Activated T-cell treated with anti-CD3 and anti-CD28 coated beads for 24 hours (primary cell): ENCODE data around the gene YARS2.
A peak's percentile ranks its signal among the peaks of the same experiment; 100 is the strongest.

Experiments used
- DNase-seq: peaks from one replicate; pipeline ENCODE4 v3.0.0-alpha.2; 2020; ENCODE audit warnings: low read depth

YARS2 gene

GRCh38 chr12:32755654-32756475 is at the start of gene YARS2:
Gene YARS2 (minus strand): TSS chr12:32755897. CDS start chr12:32755874, 23 bp downstream.
- peak; percentile 89 for DNase-seq

GRCh38 chr12:32804301-32804700 is 48.6 kb upstream of the YARS2 start:
- DNase-seq: no peak

GRCh38 chr12:32801269-32801980 is 45.7 kb upstream of the YARS2 start:
- DNase-seq: no peak

GRCh38 chr12:32794281-32794680 is 38.6 kb upstream of the YARS2 start:
- DNase-seq: no peak

GRCh38 chr12:32789916-32790315 is 34.2 kb upstream of the YARS2 start:
- DNase-seq: no peak

GRCh38 chr12:32789446-32789845 is 33.7 kb upstream of the YARS2 start:
- DNase-seq: no peak

- no peak for DNase-seq
Observed at GRCh38 chr12:32788405-32788804, 32.7 kb upstream of the YARS2 start.

- no peak for DNase-seq
Observed at GRCh38 chr12:32785557-32785956, 29.9 kb upstream of the YARS2 start.

- no peak for DNase-seq
Observed at GRCh38 chr12:32783029-32783428, 27.3 kb upstream of the YARS2 start.

GRCh38 chr12:32780071-32780470 is 24.4 kb upstream of the YARS2 start:
- DNase-seq: no peak

- DNase-seq: no peak
Observed at GRCh38 chr12:32777691-32778175, 22.0 kb upstream of the YARS2 start.

- no peak for DNase-seq
Observed at GRCh38 chr12:32777159-32777558, 21.5 kb upstream of the YARS2 start.

- no peak for DNase-seq
Observed at GRCh38 chr12:32776258-32776657, 20.6 kb upstream of the YARS2 start.

GRCh38 chr12:32773691-32774090 is 18.0 kb upstream of the YARS2 start:
- DNase-seq: no peak

GRCh38 chr12:32770141-32770540 is 14.4 kb upstream of the YARS2 start:
- DNase-seq: no peak

- no peak for DNase-seq
Observed at GRCh38 chr12:32768518-32768917, 12.8 kb upstream of the YARS2 start.

GRCh38 chr12:32765906-32766305 is 10.2 kb upstream of the YARS2 start:
- no peak for DNase-seq

- DNase-seq: no peak
Observed at GRCh38 chr12:32761716-32762115, 6.0 kb upstream of the YARS2 start.

- DNase-seq: no peak
Observed at GRCh38 chr12:32757157-32757556, 1.5 kb upstream of the YARS2 start.

GRCh38 chr12:32756476-32757066 is 874 bp upstream of the YARS2 start:
- no peak for DNase-seq

GRCh38 chr12:32755051-32755653 is 545 bp downstream of the YARS2 start:
- DNase-seq: peak; percentile 58

GRCh38 chr12:32754111-32754510 is 1.6 kb downstream of the YARS2 start:
- no peak for DNase-seq
